Measurements from ENCODE around the gene SPAG9. TPM values are rescaled to one million over a fixed set of nuclear protein-coding genes. Genes with fewer than 3 reads are reported as not detected.

SPAG9 gene
- total and polyA plus RNA-seq, 10 donors, result 10.7 to 94.6 (median 78.3) TPM

DNA sequence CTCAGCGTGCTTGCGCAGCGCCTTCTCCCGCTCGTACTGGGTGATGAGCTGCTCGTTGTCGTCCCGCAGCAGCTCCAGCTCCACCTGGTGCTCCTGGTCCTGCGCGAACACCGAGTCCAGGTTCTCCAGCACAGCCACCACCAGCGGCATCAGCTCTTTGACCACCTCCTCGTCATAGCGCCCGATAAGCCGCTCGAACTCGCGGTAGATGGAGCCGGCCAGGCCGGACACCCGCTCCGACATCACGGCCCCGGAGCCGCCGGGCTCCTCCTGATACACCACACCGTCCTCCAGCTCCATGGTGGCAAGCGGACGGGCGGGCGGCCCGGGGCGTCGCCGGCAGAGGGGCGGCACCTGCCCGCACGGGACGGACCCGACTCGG lies 320 bp downstream of the SPAG9 start:
- TF ChIP-seq POLR2A (IDR thresholded peaks at IDR 0.05), result no peak
- TF ChIP-seq POLR2AphosphoS5 (IDR thresholded peaks at IDR 0.05), result peak in 1 of 3 donors; percentile 3
- TF ChIP-seq, protein P1, sequence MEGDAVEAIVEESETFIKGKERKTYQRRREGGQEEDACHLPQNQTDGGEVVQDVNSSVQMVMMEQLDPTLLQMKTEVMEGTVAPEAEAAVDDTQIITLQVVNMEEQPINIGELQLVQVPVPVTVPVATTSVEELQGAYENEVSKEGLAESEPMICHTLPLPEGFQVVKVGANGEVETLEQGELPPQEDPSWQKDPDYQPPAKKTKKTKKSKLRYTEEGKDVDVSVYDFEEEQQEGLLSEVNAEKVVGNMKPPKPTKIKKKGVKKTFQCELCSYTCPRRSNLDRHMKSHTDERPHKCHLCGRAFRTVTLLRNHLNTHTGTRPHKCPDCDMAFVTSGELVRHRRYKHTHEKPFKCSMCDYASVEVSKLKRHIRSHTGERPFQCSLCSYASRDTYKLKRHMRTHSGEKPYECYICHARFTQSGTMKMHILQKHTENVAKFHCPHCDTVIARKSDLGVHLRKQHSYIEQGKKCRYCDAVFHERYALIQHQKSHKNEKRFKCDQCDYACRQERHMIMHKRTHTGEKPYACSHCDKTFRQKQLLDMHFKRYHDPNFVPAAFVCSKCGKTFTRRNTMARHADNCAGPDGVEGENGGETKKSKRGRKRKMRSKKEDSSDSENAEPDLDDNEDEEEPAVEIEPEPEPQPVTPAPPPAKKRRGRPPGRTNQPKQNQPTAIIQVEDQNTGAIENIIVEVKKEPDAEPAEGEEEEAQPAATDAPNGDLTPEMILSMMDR (IDR thresholded peaks at IDR 0.05 in 8 of 11, conservative IDR thresholded peaks at IDR 0.05 in 3 of 11), result peak in 1 of 11 experiments; percentile 9
- no peaks in the 10 kb centered on the region for H3K9me3 ChIP-seq
- no peaks in the 10 kb centered on the region for H3K36me3 ChIP-seq
- H3K4me3 ChIP-seq, result peak overlapping the region; percentile 64 to 96 (median 90)
- no peaks in the 10 kb centered on the region for H3K27me3 ChIP-seq (replicated peaks in 1 of 7)
- WGBS, 5 donors, result 0 to 1% (median 0%) methylated on average over 26 to 42 of the region's 42 CpGs
- no peak for DNase-seq
- H3K4me1 ChIP-seq, result peaks cover 24 to 60% (median 52%) of the 10 kb centered on the region in 6 donors
- H3K27ac ChIP-seq, result peak overlapping the region; percentile 95 to 100 (median 99)
- intact Hi-C loops (cut with DNase I; ENCODE audit: low total_unique reads), result no loop called here

DNA sequence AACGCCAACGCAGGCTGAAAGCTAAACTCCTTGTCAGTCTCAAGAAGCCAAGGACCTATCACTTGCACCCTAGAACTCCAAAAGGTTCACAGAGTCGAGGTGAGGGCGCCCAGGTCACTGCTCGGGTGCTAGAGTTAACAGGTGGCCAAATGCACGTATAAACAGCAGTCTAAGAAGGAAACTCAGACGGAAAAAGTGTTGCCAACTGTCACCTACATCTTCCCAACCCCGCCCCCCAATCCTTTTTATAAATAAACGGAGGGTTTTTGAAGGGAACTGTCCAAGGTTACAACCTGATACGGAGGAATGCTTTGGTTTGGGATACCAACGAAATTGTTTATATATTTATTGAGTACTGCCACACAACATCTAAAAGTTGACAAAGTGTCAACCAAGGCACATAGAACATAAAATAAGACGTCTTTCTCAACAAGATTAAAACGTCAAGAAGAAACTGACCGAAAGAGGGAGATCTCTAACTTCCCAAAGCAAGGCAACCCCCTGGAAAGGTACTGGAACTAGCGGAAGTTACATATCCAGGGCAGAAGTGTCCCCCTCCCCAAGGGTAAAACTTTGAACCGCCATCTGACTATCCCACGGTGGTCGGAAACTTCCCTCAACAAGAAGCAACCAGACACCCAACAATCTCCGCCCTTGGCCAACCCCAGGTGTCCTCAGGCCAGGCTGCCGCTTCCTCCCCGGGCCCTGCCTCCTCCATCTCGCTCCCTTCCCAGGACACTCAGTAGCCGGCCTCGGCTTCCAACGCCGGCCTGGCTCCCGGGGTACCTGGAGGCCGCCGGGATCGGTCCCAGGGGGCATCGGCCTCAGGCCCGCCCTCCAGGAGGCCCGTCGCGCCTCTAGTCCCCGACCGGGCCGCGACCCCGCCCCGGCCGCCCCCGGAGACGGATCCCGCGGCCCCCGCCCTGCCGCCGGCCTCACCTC lies 982 bp downstream of the SPAG9 start:
- Histone ChIP-seq H3K4me3 (peak overlapping the region; percentile 64 to 96 (median 90)), H3K4me1 (peaks cover 24 to 67% (median 53%) of the 10 kb centered on the region in 6 donors), H3K36me3 (no peaks in the 10 kb centered on the region), H3K9me3 (no peaks in the 10 kb centered on the region), H3K27me3 (replicated peaks in 1 of 7) (no peaks in the 10 kb centered on the region), H3K27ac (peak overlapping the region; percentile 95 to 100 (median 99))
- DNase-seq, result peak; percentile 92
- 1 to 2% (median 2%) methylated on average over 31 to 49 of the region's 49 CpGs for WGBS, 5 donors
- intact Hi-C loops (cut with DNase I; ENCODE audit: low total_unique reads), result no loop called here
- TF ChIP-seq, protein P1 (IDR thresholded peaks at IDR 0.05 in 8 of 11, conservative IDR thresholded peaks at IDR 0.05 in 3 of 11), result peak in 1 of 11 experiments; percentile 8
- TF ChIP-seq POLR2AphosphoS5 (IDR thresholded peaks at IDR 0.05) (no peak), POLR2A (IDR thresholded peaks at IDR 0.05) (no peak)

DNA sequence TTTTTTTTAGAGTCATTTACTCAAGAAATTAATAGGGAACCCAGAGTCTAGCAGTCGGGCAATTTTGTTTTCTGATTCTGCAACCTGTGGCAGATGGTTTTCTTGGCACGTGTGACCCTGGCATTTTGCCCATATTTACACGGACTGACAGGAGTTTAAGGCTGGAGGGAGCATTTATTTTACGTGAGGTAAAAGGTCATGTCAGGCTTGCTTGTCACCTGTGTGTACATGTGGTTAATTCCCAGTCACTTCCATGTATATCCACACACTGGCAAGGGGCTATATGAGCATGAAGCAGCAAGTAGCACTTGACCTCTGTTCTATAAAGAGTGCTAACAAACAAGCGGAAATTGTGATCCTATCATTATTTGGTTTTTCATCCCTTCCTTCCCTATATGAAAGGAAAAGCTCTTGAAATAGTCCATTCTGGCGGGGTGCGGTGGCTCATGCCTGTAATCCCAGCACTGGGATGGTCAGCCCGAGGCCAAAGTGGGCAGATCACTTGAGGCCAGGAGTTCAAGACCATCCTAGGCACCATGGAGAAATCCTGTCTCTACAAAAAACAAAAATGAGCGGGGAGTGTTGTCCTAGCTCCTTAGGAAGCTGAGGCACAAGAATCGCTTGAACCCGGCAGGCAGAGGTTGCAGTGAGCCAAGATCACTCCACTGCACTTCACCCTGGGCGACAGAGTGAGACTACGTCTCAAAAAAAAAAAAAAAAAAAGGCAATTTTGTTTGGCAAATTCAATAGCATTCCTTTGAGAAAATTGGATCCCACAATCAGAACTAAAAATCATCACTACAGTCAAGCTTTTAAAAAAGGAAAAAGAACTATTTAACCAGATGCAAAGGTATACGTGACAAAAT lies 2.1 kb downstream of the SPAG9 start:
- H3K27me3 ChIP-seq (replicated peaks in 1 of 7), result no peaks in the 10 kb centered on the region
- WGBS, 5 donors, result 47 to 57% (median 51%) methylated on average over 14 of the region's 14 CpGs
- peak overlapping the region in 5 of 8 donors; percentile 77 to 95 (median 91) for H3K4me3 ChIP-seq
- H3K27ac ChIP-seq, result peak overlapping the region in 5 of 8 donors; percentile 32 to 100 (median 100)
- TF ChIP-seq POLR2A (IDR thresholded peaks at IDR 0.05), result no peak
- TF ChIP-seq POLR2AphosphoS5 (IDR thresholded peaks at IDR 0.05), result no peak
- TF ChIP-seq, protein P1 (IDR thresholded peaks at IDR 0.05 in 8 of 11, conservative IDR thresholded peaks at IDR 0.05 in 3 of 11), result no peak
- H3K4me1 ChIP-seq, result peaks cover 24 to 78% (median 56%) of the 10 kb centered on the region in 6 donors
- DNase-seq, result no peak
- H3K9me3 ChIP-seq, result no peaks in the 10 kb centered on the region
- H3K36me3 ChIP-seq, result no peaks in the 10 kb centered on the region
- intact Hi-C loops (cut with DNase I; ENCODE audit: low total_unique reads), result no loop called here
